ENCODE data around the gene GFRA1.
"Not testable (repeated sequence)": the region's sequence is repeated elsewhere in the genome, so short reads cannot be mapped to it uniquely, and the experiment has no call there.

Gene GFRA1

GRCh38 chr10:116055252-116055916 is 217.6 kb downstream of the GFRA1 start:
- Histone ChIP-seq H3K9me3 (ENCODE audit: severe bottlenecking) (no peaks in the 10 kb centered on the region), H3K36me3 (ENCODE audit: low read depth) (no peaks in the 10 kb centered on the region), H3K4me1 (ENCODE audit: insufficient read depth, poor library complexity, severe bottlenecking) (no peaks in the 10 kb centered on the region), H3K4me3 (ENCODE audit: severe bottlenecking) (no peak overlapping the region), H3K27me3 (ENCODE audit: insufficient read depth, poor library complexity, severe bottlenecking) (no peaks in the 10 kb centered on the region), H3K27ac (ENCODE audit: poor library complexity, severe bottlenecking) (no peak overlapping the region)
- ATAC-seq (ENCODE audit: low read depth) (no peak), DNase-seq (ENCODE audit: low spot score) (no peak)
- TF ChIP-seq CTCF (IDR thresholded peaks at IDR 0.05; ENCODE audit: poor library complexity, severe bottlenecking), result no peak

- H3K9me3 ChIP-seq (ENCODE audit: severe bottlenecking), result no peaks in the 10 kb centered on the region
- TF ChIP-seq CTCF (IDR thresholded peaks at IDR 0.05; ENCODE audit: poor library complexity, severe bottlenecking), result no peak
- no peak overlapping the region for H3K27ac ChIP-seq (ENCODE audit: poor library complexity, severe bottlenecking)
- no peak for ATAC-seq (ENCODE audit: low read depth)
- H3K36me3 ChIP-seq (ENCODE audit: low read depth), result no peaks in the 10 kb centered on the region
- no peak for DNase-seq (ENCODE audit: low spot score)
- H3K4me3 ChIP-seq (ENCODE audit: severe bottlenecking), result no peak overlapping the region
- H3K4me1 ChIP-seq (ENCODE audit: insufficient read depth, poor library complexity, severe bottlenecking), result no peaks in the 10 kb centered on the region
- H3K27me3 ChIP-seq (ENCODE audit: insufficient read depth, poor library complexity, severe bottlenecking), result no peaks in the 10 kb centered on the region
Observed at GRCh38 chr10:116053910-116054309, 219.1 kb downstream of the GFRA1 start.

- not testable (repeated sequence) for H3K4me3 ChIP-seq (ENCODE audit: severe bottlenecking); H3K36me3 ChIP-seq (ENCODE audit: low read depth); ATAC-seq (ENCODE audit: low read depth); H3K9me3 ChIP-seq (ENCODE audit: severe bottlenecking); DNase-seq (ENCODE audit: low spot score); H3K27me3 ChIP-seq (ENCODE audit: insufficient read depth, poor library complexity, severe bottlenecking); H3K4me1 ChIP-seq (ENCODE audit: insufficient read depth, poor library complexity, severe bottlenecking); H3K27ac ChIP-seq (ENCODE audit: poor library complexity, severe bottlenecking)
Observed at GRCh38 chr10:116053009-116053730, 219.8 kb downstream of the GFRA1 start.

- not testable (repeated sequence) for H3K27ac ChIP-seq (ENCODE audit: poor library complexity, severe bottlenecking); ATAC-seq (ENCODE audit: low read depth); H3K4me1 ChIP-seq (ENCODE audit: insufficient read depth, poor library complexity, severe bottlenecking); H3K9me3 ChIP-seq (ENCODE audit: severe bottlenecking); DNase-seq (ENCODE audit: low spot score); H3K4me3 ChIP-seq (ENCODE audit: severe bottlenecking); H3K27me3 ChIP-seq (ENCODE audit: insufficient read depth, poor library complexity, severe bottlenecking); H3K36me3 ChIP-seq (ENCODE audit: low read depth)
Observed at GRCh38 chr10:116052522-116052921, 220.5 kb downstream of the GFRA1 start.

GRCh38 chr10:116049974-116050304 is 223.1 kb downstream of the GFRA1 start:
- Histone ChIP-seq H3K4me1 (ENCODE audit: insufficient read depth, poor library complexity, severe bottlenecking) (no peaks in the 10 kb centered on the region), H3K27me3 (ENCODE audit: insufficient read depth, poor library complexity, severe bottlenecking) (no peaks in the 10 kb centered on the region), H3K4me3 (ENCODE audit: severe bottlenecking) (no peak overlapping the region), H3K27ac (ENCODE audit: poor library complexity, severe bottlenecking) (no peak overlapping the region), H3K36me3 (ENCODE audit: low read depth) (no peaks in the 10 kb centered on the region), H3K9me3 (ENCODE audit: severe bottlenecking) (no peaks in the 10 kb centered on the region)
- TF ChIP-seq CTCF (IDR thresholded peaks at IDR 0.05; ENCODE audit: poor library complexity, severe bottlenecking), result no peak
- DNase-seq (ENCODE audit: low spot score) (no peak), ATAC-seq (ENCODE audit: low read depth) (no peak)
